MM.1S (cell line): Measurements from ENCODE around the gene ALDH18A1.

Source experiments
- EZH2 ChIP-seq: fragments of 300-600 bp; sonication (generic); optimal IDR thresholded peaks from 2 replicates; pipeline ENCODE3; 2017; ENCODE audit warnings: low read depth, mild to moderate bottlenecking, antibody characterized with exemption, low read length, mixed read lengths
- TF ChIP-seq, protein P1 (sequence below): fragments of 300-600 bp; sonication (generic); IDR thresholded peaks from 2 replicates; pipeline ENCODE4 v1.5.1; 2016; ENCODE audit warnings: antibody characterized with exemption, low read length, mixed read lengths

DNA sequence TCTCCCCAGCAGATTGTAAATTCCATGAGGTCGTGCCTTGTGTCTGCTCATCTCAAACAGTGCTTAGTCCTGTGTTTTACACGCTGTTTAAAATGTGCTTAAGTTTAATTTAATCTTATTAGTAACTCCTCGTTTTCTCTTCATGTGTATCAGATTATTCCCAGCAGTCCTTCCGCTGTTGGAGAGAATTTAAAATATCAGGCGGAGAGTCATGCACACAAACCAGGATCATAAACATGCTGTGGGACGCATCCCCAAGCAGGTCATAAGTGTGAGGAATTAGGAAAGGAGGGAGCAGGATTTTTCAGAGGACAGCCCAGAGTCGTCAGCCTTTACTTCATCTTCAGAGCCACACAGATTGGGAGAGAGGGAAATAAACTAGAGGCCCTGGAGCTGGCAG, 91.2 kb downstream of the ALDH18A1 start:
- TF ChIP-seq, protein P1, sequence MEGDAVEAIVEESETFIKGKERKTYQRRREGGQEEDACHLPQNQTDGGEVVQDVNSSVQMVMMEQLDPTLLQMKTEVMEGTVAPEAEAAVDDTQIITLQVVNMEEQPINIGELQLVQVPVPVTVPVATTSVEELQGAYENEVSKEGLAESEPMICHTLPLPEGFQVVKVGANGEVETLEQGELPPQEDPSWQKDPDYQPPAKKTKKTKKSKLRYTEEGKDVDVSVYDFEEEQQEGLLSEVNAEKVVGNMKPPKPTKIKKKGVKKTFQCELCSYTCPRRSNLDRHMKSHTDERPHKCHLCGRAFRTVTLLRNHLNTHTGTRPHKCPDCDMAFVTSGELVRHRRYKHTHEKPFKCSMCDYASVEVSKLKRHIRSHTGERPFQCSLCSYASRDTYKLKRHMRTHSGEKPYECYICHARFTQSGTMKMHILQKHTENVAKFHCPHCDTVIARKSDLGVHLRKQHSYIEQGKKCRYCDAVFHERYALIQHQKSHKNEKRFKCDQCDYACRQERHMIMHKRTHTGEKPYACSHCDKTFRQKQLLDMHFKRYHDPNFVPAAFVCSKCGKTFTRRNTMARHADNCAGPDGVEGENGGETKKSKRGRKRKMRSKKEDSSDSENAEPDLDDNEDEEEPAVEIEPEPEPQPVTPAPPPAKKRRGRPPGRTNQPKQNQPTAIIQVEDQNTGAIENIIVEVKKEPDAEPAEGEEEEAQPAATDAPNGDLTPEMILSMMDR = no peak
- no peak for TF ChIP-seq EZH2
